SK-N-SH (cell line): ENCODE measurements around the gene ZFYVE16.

Experiments used
- EZH2phosphoT487 ChIP-seq: fragments of 200-600 bp; sonication (generic); IDR thresholded peaks from 2 replicates; pipeline ENCODE4 v1.6.1; 2017; ENCODE audit warnings: low read depth, mixed run types, mild to moderate bottlenecking, antibody characterized with exemption, moderate library complexity, borderline replicate concordance
- FOXM1 ChIP-seq: IDR thresholded peaks from 2 replicates; pipeline ENCODE4 v1.4.0; 2012; ENCODE audit warnings: low read depth, mild to moderate bottlenecking
- JUND ChIP-seq: IDR thresholded peaks from 2 replicates; pipeline ENCODE4 v1.4.0; 2012
- MXI1 ChIP-seq: IDR thresholded peaks from 2 replicates; pipeline ENCODE4 v1.6.1; 2012; ENCODE audit warnings: mild to moderate bottlenecking, low read depth, low read length, improper control_type of control experiment
- NRF1 ChIP-seq: IDR thresholded peaks from 2 replicates; pipeline ENCODE4 v1.6.1; 2012; ENCODE audit warnings: low read depth, mild to moderate bottlenecking, low read length
- POLR2AphosphoS5 ChIP-seq: IDR thresholded peaks from 2 replicates; pipeline ENCODE4 v1.6.1; 2012; ENCODE audit warnings: low read depth, low read length
- REST ChIP-seq: IDR thresholded peaks from 2 replicates; pipeline ENCODE4 v1.6.1; 2012; ENCODE audit warnings: mild to moderate bottlenecking, low read depth, low read length, moderate library complexity
- RXRA ChIP-seq: IDR thresholded peaks from 2 replicates; pipeline ENCODE4 v1.4.0; 2012; ENCODE audit warnings: low read depth, mild to moderate bottlenecking, borderline replicate concordance
- SIN3A ChIP-seq: IDR thresholded peaks from 2 replicates; pipeline ENCODE4 v1.6.1; 2012; ENCODE audit warnings: low read depth, mild to moderate bottlenecking, low read length, moderate library complexity, borderline replicate concordance
- TAF1 ChIP-seq: IDR thresholded peaks from 2 replicates; pipeline ENCODE4 v1.6.1; 2012; ENCODE audit warnings: low read depth, mild to moderate bottlenecking, low read length, moderate library complexity, borderline replicate concordance
- TCF12 ChIP-seq: IDR thresholded peaks from 2 replicates; pipeline ENCODE4 v1.4.0; 2012
- YY1 ChIP-seq: IDR thresholded peaks from 2 replicates; pipeline ENCODE4 v1.4.0; 2012; ENCODE audit warnings: low read depth, mild to moderate bottlenecking
- TF ChIP-seq, protein P1 (sequence below): fragments of 200-600 bp; sonication (generic); IDR thresholded peaks from 2 replicates; pipeline ENCODE4 v1.6.1; 2017; ENCODE audit warnings: antibody characterized with exemption, mild to moderate bottlenecking, moderate library complexity

DNA sequence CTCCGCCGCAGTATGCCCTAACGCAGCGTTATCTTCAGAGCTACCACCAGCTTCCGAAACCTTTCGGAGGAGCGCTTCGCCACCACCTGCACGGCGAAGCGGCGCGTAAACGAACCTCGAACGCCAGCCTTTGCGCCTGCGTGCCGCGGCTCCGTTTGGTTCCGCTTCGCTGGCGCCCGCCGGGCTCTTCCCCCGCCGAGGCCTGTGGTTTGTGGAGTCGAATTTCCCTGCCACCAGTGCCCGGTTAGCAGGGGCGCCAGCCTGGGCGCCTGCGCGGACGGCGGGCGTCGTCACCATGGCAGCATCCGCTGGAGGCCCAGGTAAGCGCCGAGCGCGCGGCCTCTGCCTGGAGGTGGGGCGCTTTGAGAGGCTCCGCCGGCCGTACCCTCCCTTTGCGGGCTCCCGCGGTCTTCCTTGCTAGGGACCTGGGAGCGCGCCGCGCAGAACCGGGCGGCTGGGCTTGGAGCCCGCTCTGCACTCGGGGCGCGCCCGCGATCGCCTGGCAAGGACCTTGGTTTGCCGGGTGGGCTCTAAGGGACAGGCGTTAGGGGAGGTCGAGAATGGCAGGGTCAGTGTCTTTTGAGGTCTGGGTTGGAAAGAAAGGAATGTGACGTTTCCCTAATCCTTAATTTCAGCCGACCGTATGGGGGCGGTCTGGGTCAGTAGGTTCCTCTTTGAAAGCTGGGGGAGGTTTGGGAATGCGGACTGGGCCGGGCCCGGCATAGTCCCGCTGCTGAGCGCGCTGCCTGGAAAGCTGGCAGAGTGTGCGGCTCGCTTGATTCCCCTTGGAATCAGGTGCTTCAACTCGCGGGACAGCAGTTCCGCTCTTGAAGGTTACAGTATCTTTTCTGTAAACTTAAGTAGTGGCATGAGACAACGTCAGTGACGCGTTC, 80.2 kb downstream of the ZFYVE16 start, which contains the start of gene FAM151B:
- TF ChIP-seq TAF1 (no peak), MXI1 (peak; percentile 75), TCF12 (no peak; the same call in 1 of the 2 replicates), NRF1 (peak; percentile 80), POLR2AphosphoS5 (no peak; the same call in 1 of the 2 replicates), RXRA (no peak), SIN3A (no peak), REST (no peak), EZH2phosphoT487 (no peak), YY1 (no peak), FOXM1 (no peak), JUND (no peak)
- TF ChIP-seq, protein P1, sequence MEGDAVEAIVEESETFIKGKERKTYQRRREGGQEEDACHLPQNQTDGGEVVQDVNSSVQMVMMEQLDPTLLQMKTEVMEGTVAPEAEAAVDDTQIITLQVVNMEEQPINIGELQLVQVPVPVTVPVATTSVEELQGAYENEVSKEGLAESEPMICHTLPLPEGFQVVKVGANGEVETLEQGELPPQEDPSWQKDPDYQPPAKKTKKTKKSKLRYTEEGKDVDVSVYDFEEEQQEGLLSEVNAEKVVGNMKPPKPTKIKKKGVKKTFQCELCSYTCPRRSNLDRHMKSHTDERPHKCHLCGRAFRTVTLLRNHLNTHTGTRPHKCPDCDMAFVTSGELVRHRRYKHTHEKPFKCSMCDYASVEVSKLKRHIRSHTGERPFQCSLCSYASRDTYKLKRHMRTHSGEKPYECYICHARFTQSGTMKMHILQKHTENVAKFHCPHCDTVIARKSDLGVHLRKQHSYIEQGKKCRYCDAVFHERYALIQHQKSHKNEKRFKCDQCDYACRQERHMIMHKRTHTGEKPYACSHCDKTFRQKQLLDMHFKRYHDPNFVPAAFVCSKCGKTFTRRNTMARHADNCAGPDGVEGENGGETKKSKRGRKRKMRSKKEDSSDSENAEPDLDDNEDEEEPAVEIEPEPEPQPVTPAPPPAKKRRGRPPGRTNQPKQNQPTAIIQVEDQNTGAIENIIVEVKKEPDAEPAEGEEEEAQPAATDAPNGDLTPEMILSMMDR: peak; percentile 40
